Measurements from ENCODE around the gene ARL6IP5. TPM values are rescaled to one million over a fixed set of nuclear protein-coding genes. Genes with fewer than 3 reads are reported as not detected.

Gene ARL6IP5
- total RNA-seq, 1 experiment from 2014 or later, result 31.2 TPM

GRCh38 chr3:69145688-69146087 lies 61.0 kb downstream of the ARL6IP5 start:
- ChIA-PET CTCF (no interaction called here), POLR2A (no interaction called here)
- Histone ChIP-seq H3K36me3 (ENCODE audit: control insufficient read depth, insufficient read depth, low read length) (no peaks in the 10 kb centered on the region), H3K4me1 (no peaks in the 10 kb centered on the region), H3K9me3 (no peaks in the 10 kb centered on the region), H3K4me3 (ENCODE audit: low read depth, low read length) (no peak overlapping the region), H3K27me3 (replicated peaks; ENCODE audit: control insufficient read depth, insufficient read depth, low read length) (no peaks in the 10 kb centered on the region)
- DNase-seq, result no peak
- no peak overlapping the region for H3K4me3 Mint-ChIP-seq (ENCODE audit: unreplicated experiment)
- intact Hi-C loops (cut with micrococcal nuclease; ENCODE audit: unreplicated experiment), result no loop called here
- no peak overlapping the region for H3K27ac Mint-ChIP-seq (ENCODE audit: unreplicated experiment)
- peaks cover 13% of the 10 kb centered on the region for H3K4me1 Mint-ChIP-seq (ENCODE audit: low read depth, unreplicated experiment)
- H3K9me3 Mint-ChIP-seq (ENCODE audit: unreplicated experiment), result no peaks in the 10 kb centered on the region
- no TSS peak for BruUV-seq (replicated peaks)
- no peak for TF ChIP-seq CTCF (IDR thresholded peaks at IDR 0.05; ENCODE audit: insufficient read depth in 1 of 2, low read depth in 1 of 2, low read length in 1 of 2, severe bottlenecking in 1 of 2, unreplicated experiment in 1 of 2)
- no peaks in the 10 kb centered on the region for H3K36me3 Mint-ChIP-seq (ENCODE audit: insufficient read depth, unreplicated experiment)
- H3K27me3 Mint-ChIP-seq (ENCODE audit: insufficient read depth, unreplicated experiment), result peaks cover 7% of the 10 kb centered on the region

- Mint-ChIP-seq H3K27me3 (ENCODE audit: insufficient read depth, unreplicated experiment) (peaks cover 5% of the 10 kb centered on the region), H3K4me1 (ENCODE audit: low read depth, unreplicated experiment) (peaks cover 5% of the 10 kb centered on the region)
- CTCF ChIA-PET, result interaction anchor here (1.2 kb wide), 1 partner anchor 12 kb away, joined by 3 read pairs; no protein-coding TSS in a partner anchor
These were observed 64.8 kb downstream of the ARL6IP5 start for GRCh38 chr3:69149586-69149985.

More at GRCh38 chr3:69149586-69149985, 64.8 kb downstream of the ARL6IP5 start:
- intact Hi-C loops (cut with micrococcal nuclease; ENCODE audit: unreplicated experiment), result no loop called here
- POLR2A ChIA-PET, result no interaction called here
- no peaks in the 10 kb centered on the region for H3K27me3 ChIP-seq (replicated peaks; ENCODE audit: control insufficient read depth, insufficient read depth, low read length)
- no peak for TF ChIP-seq CTCF (IDR thresholded peaks at IDR 0.05; ENCODE audit: insufficient read depth in 1 of 2, low read depth in 1 of 2, low read length in 1 of 2, severe bottlenecking in 1 of 2, unreplicated experiment in 1 of 2)
- H3K9me3 ChIP-seq, result no peaks in the 10 kb centered on the region
- no peaks in the 10 kb centered on the region for H3K9me3 Mint-ChIP-seq (ENCODE audit: unreplicated experiment)
- H3K4me3 ChIP-seq (ENCODE audit: low read depth, low read length), result no peak overlapping the region
- no peak overlapping the region for H3K4me3 Mint-ChIP-seq (ENCODE audit: unreplicated experiment)
- DNase-seq, result no peak
- no peak overlapping the region for H3K27ac Mint-ChIP-seq (ENCODE audit: unreplicated experiment)
- H3K4me1 ChIP-seq, result no peaks in the 10 kb centered on the region
- no peaks in the 10 kb centered on the region for H3K36me3 ChIP-seq (ENCODE audit: control insufficient read depth, insufficient read depth, low read length)
- BruUV-seq (replicated peaks), result no TSS peak
- no peaks in the 10 kb centered on the region for H3K36me3 Mint-ChIP-seq (ENCODE audit: insufficient read depth, unreplicated experiment)

Small RNAs within 50 kb of the gene (microRNA-seq; reads per million reads assigned to microRNA genes)
- 1.7 reads per million for gene MIR3136

Other genes with a start within 250 kb of the ARL6IP5 start
- gene TAFA4, start 152.4 kb upstream of the ARL6IP5 start, total RNA-seq (2022), result not detected in 2 replicates
- gene EOGT, start 71.3 kb upstream of the ARL6IP5 start, total RNA-seq (2022), result 16.1 and 17.1 TPM in 2 replicates
- 30.2 and 35.0 TPM in 2 replicates for gene TMF1, start 32.6 kb upstream of the ARL6IP5 start, total RNA-seq (2022)
- 45.7 and 49.6 TPM in 2 replicates for gene UBA3, start 4.6 kb upstream of the ARL6IP5 start, total RNA-seq (2022)
- gene LMOD3, start 37.7 kb downstream of the ARL6IP5 start, total RNA-seq (2022), result not detected in 2 replicates